K562 (cell line): ENCODE measurements around the gene GPR107. TPM values are rescaled to one million over a fixed set of nuclear protein-coding genes. Genes with fewer than 3 reads are reported as not detected.

Experiments used
- FOXP4 ChIP-seq: sonication (generic); formaldehyde crosslinking; IDR thresholded peaks from 2 replicates; pipeline ENCODE4 v1.8.0; 2022; ENCODE audit warnings: mild to moderate bottlenecking, missing genetic modification reagents, borderline replicate concordance
- KLF6 ChIP-seq: fragments of 250-450 bp; sonication (Bioruptor Pico); IDR thresholded peaks from 2 replicates; pipeline ENCODE4 v1.4.0; 2020; ENCODE audit warnings: mild to moderate bottlenecking, moderate library complexity, borderline replicate concordance
- MEF2A ChIP-seq: IDR thresholded peaks from 2 replicates; pipeline ENCODE4 v1.6.1; 2011; ENCODE audit warnings: low read depth, mild to moderate bottlenecking, low read length, moderate library complexity; ENCODE audit not compliant: control insufficient read depth
- PHB ChIP-seq: fragments of 250-450 bp; sonication (Bioruptor Pico); IDR thresholded peaks from 2 replicates; pipeline ENCODE4 v1.5.0; 2021
- RBBP5 ChIP-seq: fragments of 200-600 bp; sonication (generic); IDR thresholded peaks from 2 replicates; pipeline ENCODE4 v1.6.1; 2012; ENCODE audit warnings: borderline replicate concordance, mild to moderate bottlenecking, low read length, control low read depth, inconsistent platforms; ENCODE audit not compliant: insufficient read depth, poor library complexity, severe bottlenecking
- SRSF9 ChIP-seq: fragments of 200-400 bp; formaldehyde crosslinking; IDR thresholded peaks from 2 replicates; pipeline ENCODE4 v1.6.1; 2017; ENCODE audit warnings: low read depth, low read length, borderline replicate concordance
- ZBTB26 ChIP-seq: fragments of 450-650 bp; formaldehyde crosslinking; IDR thresholded peaks from 2 replicates; pipeline ENCODE4 v1.4.0; 2022; ENCODE audit warnings: missing genetic modification characterization
- ZBTB9 ChIP-seq: fragments of 450-650 bp; formaldehyde crosslinking; IDR thresholded peaks from 2 replicates; pipeline ENCODE4 v1.4.0; 2020; ENCODE audit warnings: mild to moderate bottlenecking, moderate library complexity
- ZFP30 ChIP-seq: fragments of 250-450 bp; sonication (Bioruptor Pico); IDR thresholded peaks from 2 replicates; pipeline ENCODE4 v1.8.0; 2022; ENCODE audit warnings: moderate library complexity, mild to moderate bottlenecking, inconsistent platforms, borderline replicate concordance
- ZNF407 ChIP-seq: fragments of 450-650 bp; IDR thresholded peaks from 2 replicates; pipeline ENCODE4 v1.6.1; 2016; ENCODE audit warnings: low read depth
- ZNF584 ChIP-seq: fragments of 200-800 bp; sonication (Bioruptor generic); IDR thresholded peaks from 2 replicates; pipeline ENCODE4 v1.6.1; 2016; ENCODE audit warnings: low read depth, mild to moderate bottlenecking, missing genetic modification characterization, missing compliant biosample characterization
- ZSCAN29 ChIP-seq: fragments of 450-650 bp; IDR thresholded peaks from 2 replicates; pipeline ENCODE4 v1.6.1; 2017
- polyA plus RNA-seq, 8 experiments: library from polyadenylated mRNA; depleted of rRNA in 4 of 8; stranded (reverse) in 5 of 8; unstranded in 3 of 8; fragments of >200 nt; fragmentation: Nextera tagmentation in 2 of 8; fragmentation: Illumina TruSeq in 1 of 8; extraction: Ambion mirVana in 2 of 8; extraction: Trizol in 1 of 8; gene quantifications; 2 replicates each; pipeline versions ENCODE4 v1.2.1 to v1.2.3, GENCODE V29; 2011 to 2014; ENCODE audit warnings: inconsistent platforms in 1 of 8, missing spikeins in 1 of 8
- total RNA-seq, 7 experiments: library from RNA; depleted of rRNA in 6 of 7; stranded (reverse); fragments of >200 nt in 6 of 7; fragmentation: Illumina TruSeq in 2 of 7; extraction: Trizol in 2 of 7; gene quantifications; 2 replicates each; pipeline versions ENCODE4 v1.2.1 to v1.2.3, GENCODE V29; 2011 to 2021; ENCODE audit warnings: low replicate concordance in 1 of 7

The GPR107 gene
- total and polyA plus RNA-seq, 9 of the 15 experiments (the other 6 are each of a cell fraction or from before 2014, with no cell fraction given), result 3.2 to 34.6 (median 14.4) TPM

- TF ChIP-seq MEF2A, result no peak
- TF ChIP-seq ZFP30 (CRISPR knock-in tag), result no peak
- TF ChIP-seq ZBTB26 (CRISPR knock-in tag), result no peak
- TF ChIP-seq ZNF584 (CRISPR knock-in tag), result no peak
- no peak for TF ChIP-seq FOXP4 (CRISPR knock-in tag)
- 0 out of 2 replicates have a peak, but pooled peaks have one; percentile 40 for TF ChIP-seq KLF6 (CRISPR knock-in tag)
- no peak for TF ChIP-seq SRSF9
- TF ChIP-seq RBBP5, result peak; percentile 11
- no peak for TF ChIP-seq ZBTB9
- TF ChIP-seq ZSCAN29, result no peak
- TF ChIP-seq PHB (CRISPR knock-in tag), result no peak
- no peak for TF ChIP-seq ZNF407
These were observed 9.8 kb upstream of the GPR107 start (continued) for GRCh38 chr9:130043654-130044623.
